Bronchial epithelial cell (primary cell): ENCODE data around the gene STAB1. TPM values are rescaled to one million over a fixed set of nuclear protein-coding genes. Genes with fewer than 3 reads are reported as not detected.

Experiments used
- DNase-seq: peaks from one replicate; pipeline ENCODE4 v3.0.0-alpha.2; 2010; ENCODE audit warnings: low read depth
- FAIRE-seq: peaks from 2 replicates; lab custom pipeline; 2011; peaks lifted over from hg19 to GRCh38; lab: Jason Lieb, UNC
- H3K27me3 ChIP-seq: 2 replicates; pipeline ENCODE4 v1.5.1; 2011; ENCODE audit warnings: low read length; ENCODE audit not compliant: control insufficient read depth, insufficient read depth
- H3K36me3 ChIP-seq: 2 replicates; pipeline ENCODE4 v1.5.1; 2011; ENCODE audit warnings: low read length; ENCODE audit not compliant: control insufficient read depth, insufficient read depth
- H3K4me3 ChIP-seq: 2 replicates; pipeline ENCODE4 v1.5.1; 2011; ENCODE audit warnings: mild to moderate bottlenecking, low read depth, low read length, control low read depth
- CTCF ChIP-seq: IDR thresholded peaks from 2 replicates; pipeline ENCODE4 v1.5.1; 2011; ENCODE audit warnings: mild to moderate bottlenecking, moderate library complexity, low read length, control low read depth, inconsistent platforms; ENCODE audit not compliant: insufficient read depth, severe bottlenecking
- total RNA-seq: library from RNA; depleted of rRNA; stranded (reverse); fragments of >200 nt; gene quantifications from 2 replicates; pipeline ENCODE4 v1.2.1, GENCODE V29; 2014

Gene STAB1
- total RNA-seq, 1 donor from 2014 or later = under 0.01 TPM

GRCh38 chr3:52483081-52483480, 12.1 kb upstream of the STAB1 start:
- TF ChIP-seq CTCF = no peak
- no peaks in the 10 kb centered on the region for H3K27me3 ChIP-seq
- DNase-seq (no peak), FAIRE-seq (no peak)
- H3K4me3 ChIP-seq = no peak overlapping the region
- peaks cover 40% of the 10 kb centered on the region for H3K36me3 ChIP-seq

GRCh38 chr3:52483577-52484381, 11.4 kb upstream of the STAB1 start:
- no peak for TF ChIP-seq CTCF
- Histone ChIP-seq H3K4me3 (no peak overlapping the region), H3K36me3 (peaks cover 39% of the 10 kb centered on the region), H3K27me3 (no peaks in the 10 kb centered on the region)
- no peak for FAIRE-seq
- DNase-seq = peak; percentile 85

- FAIRE-seq = no peak
- Histone ChIP-seq H3K4me3 (no peak overlapping the region), H3K36me3 (peaks cover 38% of the 10 kb centered on the region), H3K27me3 (no peaks in the 10 kb centered on the region)
- no peak for DNase-seq
- TF ChIP-seq CTCF = no peak
These were observed 10.3 kb upstream of the STAB1 start for GRCh38 chr3:52484680-52485461.

- no peak overlapping the region for H3K4me3 ChIP-seq
- no peaks in the 10 kb centered on the region for H3K27me3 ChIP-seq
- FAIRE-seq (no peak), DNase-seq (no peak)
- peaks cover 46% of the 10 kb centered on the region for H3K36me3 ChIP-seq
- no peak for TF ChIP-seq CTCF
These were observed 7.9 kb upstream of the STAB1 start for GRCh38 chr3:52487050-52487787.

- no peaks in the 10 kb centered on the region for H3K27me3 ChIP-seq
- H3K36me3 ChIP-seq = peaks cover 48% of the 10 kb centered on the region
- no peak for FAIRE-seq
- no peak for DNase-seq
- no peak for TF ChIP-seq CTCF
- no peak overlapping the region for H3K4me3 ChIP-seq
These were observed 7.1 kb upstream of the STAB1 start for GRCh38 chr3:52487788-52488691.
